H9 (cell line): ENCODE results near the gene CCL3. TPM values are rescaled to one million over a fixed set of nuclear protein-coding genes. Genes with fewer than 3 reads are reported as not detected.
"Not testable (repeated sequence)": the region's sequence is repeated elsewhere in the genome, so short reads cannot be mapped to it uniquely, and the experiment has no call there.

Experiments used
- DNase-seq: peaks from one replicate; pipeline ENCODE4 v3.0.0-alpha.2; 2017
- H2AFZ ChIP-seq: one replicate; pipeline ENCODE4 v1.6.1; 2013; ENCODE audit warnings: mild to moderate bottlenecking, low read length, control low read depth, moderate library complexity
- H2AK5ac ChIP-seq: 2 replicates; pipeline ENCODE4 v1.6.1; 2013; ENCODE audit warnings: low read length, control low read depth, mixed read lengths; ENCODE audit not compliant: insufficient read length
- H2BK120ac ChIP-seq: one replicate; pipeline ENCODE4 v1.6.1; 2013; ENCODE audit warnings: low read depth, mild to moderate bottlenecking, low read length, control low read depth, inconsistent platforms; ENCODE audit not compliant: poor library complexity, severe bottlenecking
- H2BK12ac ChIP-seq: 2 replicates; pipeline ENCODE4 v1.6.1; 2013; ENCODE audit warnings: low read length, control low read depth, mixed read lengths, low read depth; ENCODE audit not compliant: insufficient read length
- H2BK15ac ChIP-seq: 2 replicates; pipeline ENCODE4 v1.6.1; 2013; ENCODE audit warnings: low read depth, low read length, control low read depth
- H2BK20ac ChIP-seq: one replicate; pipeline ENCODE4 v1.6.1; 2013; ENCODE audit warnings: low read depth, mild to moderate bottlenecking, low read length, control low read depth, inconsistent platforms; ENCODE audit not compliant: poor library complexity, severe bottlenecking
- H2BK5ac ChIP-seq: 2 replicates; pipeline ENCODE4 v1.6.1; 2013; ENCODE audit warnings: low read length, control low read depth, mixed read lengths; ENCODE audit not compliant: insufficient read length
- H3K14ac ChIP-seq: 2 replicates; pipeline ENCODE4 v1.6.1; 2013; ENCODE audit warnings: low read length, control low read depth; ENCODE audit not compliant: insufficient read depth
- H3K18ac ChIP-seq: 2 replicates; pipeline ENCODE4 v1.6.1; 2013; ENCODE audit warnings: low read depth, mild to moderate bottlenecking, mixed read lengths, low read length, control low read depth; ENCODE audit not compliant: insufficient read length
- H3K23ac ChIP-seq: 2 replicates; pipeline ENCODE4 v1.6.1; 2013; ENCODE audit warnings: low read length, control low read depth, mixed read lengths, low read depth; ENCODE audit not compliant: insufficient read length
- H3K23me2 ChIP-seq: 2 replicates; pipeline ENCODE4 v1.6.1; 2013; ENCODE audit warnings: low read depth, mild to moderate bottlenecking, mixed read lengths, low read length, control low read depth; ENCODE audit not compliant: insufficient read length, poor library complexity, severe bottlenecking
- H3K27ac ChIP-seq: 2 replicates; pipeline ENCODE4 v1.5.1; 2013; ENCODE audit warnings: low read length, control low read depth, mixed read lengths, low read depth; ENCODE audit not compliant: insufficient read length
- H3K27me3 ChIP-seq: 2 replicates; pipeline ENCODE4 v1.6.1; 2013; ENCODE audit warnings: low read length, control low read depth, inconsistent platforms; ENCODE audit not compliant: insufficient read depth
- H3K4ac ChIP-seq: 2 replicates; pipeline ENCODE4 v1.6.1; 2013; ENCODE audit warnings: low read depth, mild to moderate bottlenecking, control low read depth, inconsistent platforms, low read length, moderate library complexity
- H3K4me1 ChIP-seq: 2 replicates; pipeline ENCODE4 v1.6.1; 2013; ENCODE audit warnings: low read length, control low read depth, inconsistent platforms; ENCODE audit not compliant: insufficient read depth
- H3K4me2 ChIP-seq: 2 replicates; pipeline ENCODE4 v1.6.1; 2013; ENCODE audit warnings: low read length, control low read depth, mixed read lengths; ENCODE audit not compliant: insufficient read length, insufficient read depth
- H3K56ac ChIP-seq: 2 replicates; pipeline ENCODE4 v1.6.1; 2013; ENCODE audit warnings: low read depth, mild to moderate bottlenecking, mixed read lengths, low read length, control low read depth; ENCODE audit not compliant: insufficient read length
- H3K79me1 ChIP-seq: 2 replicates; pipeline ENCODE4 v1.6.1; 2013; ENCODE audit warnings: low read depth, mild to moderate bottlenecking, moderate library complexity, low read length, control low read depth, inconsistent platforms; ENCODE audit not compliant: insufficient read depth, poor library complexity, severe bottlenecking
- H3K79me2 ChIP-seq: 2 replicates; pipeline ENCODE4 v1.6.1; 2013; ENCODE audit warnings: low read length, control low read depth, inconsistent platforms; ENCODE audit not compliant: insufficient read depth
- H3K9ac ChIP-seq: 2 replicates; pipeline ENCODE4 v1.6.1; 2013; ENCODE audit warnings: low read length, control low read depth, mixed read lengths; ENCODE audit not compliant: insufficient read length; ENCODE audit errors: extremely low read depth
- H3K9me3 ChIP-seq: one replicate; pipeline ENCODE4 v1.6.1; 2013; ENCODE audit warnings: low read depth, low read length, inconsistent platforms; ENCODE audit not compliant: control insufficient read depth
- H3T11ph ChIP-seq: one replicate; pipeline ENCODE4 v1.6.1; 2013; ENCODE audit warnings: mild to moderate bottlenecking, low read length, control low read depth, inconsistent platforms
- H4K20me1 ChIP-seq: one replicate; pipeline ENCODE4 v1.6.1; 2013; ENCODE audit not compliant: control insufficient read depth, insufficient read length, insufficient read depth
- H4K5ac ChIP-seq: 2 replicates; pipeline ENCODE4 v1.6.1; 2013; ENCODE audit warnings: low read depth, mild to moderate bottlenecking, mixed read lengths, low read length, control low read depth; ENCODE audit not compliant: insufficient read length
- H4K8ac ChIP-seq: replicated peaks from 2 replicates; pipeline ENCODE4 v1.6.1; 2013; ENCODE audit warnings: low read length, control low read depth, mixed read lengths, low read depth; ENCODE audit not compliant: insufficient read length
- H4K91ac ChIP-seq: 2 replicates; pipeline ENCODE4 v1.6.1; 2013; ENCODE audit warnings: low read depth, mild to moderate bottlenecking, moderate library complexity, mixed read lengths, low read length, control low read depth; ENCODE audit not compliant: insufficient read length
- H3K27ac Mint-ChIP-seq, 3 experiments: 2 replicates in 2 of 3; 3 replicates in 1 of 3; pipeline ENCODE4 v1.8.0; 2020 to 2021; ENCODE audit warnings: mixed read lengths in 3 of 3, mild to moderate bottlenecking in 1 of 3, moderate library complexity in 1 of 3
- H3K27me3 Mint-ChIP-seq: 2 replicates; pipeline ENCODE4 v1.8.0; 2021; ENCODE audit warnings: low read depth, mild to moderate bottlenecking, moderate library complexity, mixed read lengths
- H3K36me3 Mint-ChIP-seq, 3 experiments: 2 replicates in 2 of 3; 3 replicates in 1 of 3; pipeline ENCODE4 v1.8.0; 2020 to 2021; ENCODE audit warnings: low read depth in 3 of 3, mixed read lengths in 3 of 3; ENCODE audit not compliant: insufficient read depth in 1 of 3
- H3K4me1 Mint-ChIP-seq, 2 experiments: 2 replicates each; pipeline ENCODE4 v1.8.0; 2020; ENCODE audit warnings: mixed read lengths in 2 of 2
- H3K4me3 Mint-ChIP-seq, 2 experiments: 2 replicates in 1 of 2; 3 replicates in 1 of 2; pipeline ENCODE4 v1.8.0; 2020 to 2021; ENCODE audit warnings: mild to moderate bottlenecking in 2 of 2, mixed read lengths in 2 of 2, moderate library complexity in 1 of 2
- H3K9me3 Mint-ChIP-seq, 2 experiments: 2 replicates in 1 of 2; 3 replicates in 1 of 2; pipeline ENCODE4 v1.8.0; 2020; ENCODE audit warnings: mild to moderate bottlenecking in 2 of 2, mixed read lengths in 2 of 2, moderate library complexity in 1 of 2
- WGBS: extraction: QIAGEN DNeasy Blood & Tissue Kit; methylation state at CpG from one replicate; pipeline ENCODE4 v1.1.7; 2013; ENCODE audit warnings: missing lambda C conversion rate, low lambda C conversion rate, mixed read lengths; ENCODE audit not compliant: insufficient read length; ENCODE audit errors: extremely low coverage; 5-methylcytosine and 5-hydroxymethylcytosine counted together
- total RNA-seq: library from RNA; stranded (reverse); gene quantifications from 2 replicates; pipeline ENCODE4 v1.2.1, GENCODE V29; 2021
- TF ChIP-seq, protein P1 (sequence below): fragments of 200-600 bp; sonication (generic); conservative IDR thresholded peaks from 3 replicates; pipeline ENCODE4 v1.8.0; 2021; ENCODE audit warnings: antibody characterized with exemption, mild to moderate bottlenecking

CCL3 gene
- total RNA-seq, 1 experiment from 2014 or later: not detected

DNA sequence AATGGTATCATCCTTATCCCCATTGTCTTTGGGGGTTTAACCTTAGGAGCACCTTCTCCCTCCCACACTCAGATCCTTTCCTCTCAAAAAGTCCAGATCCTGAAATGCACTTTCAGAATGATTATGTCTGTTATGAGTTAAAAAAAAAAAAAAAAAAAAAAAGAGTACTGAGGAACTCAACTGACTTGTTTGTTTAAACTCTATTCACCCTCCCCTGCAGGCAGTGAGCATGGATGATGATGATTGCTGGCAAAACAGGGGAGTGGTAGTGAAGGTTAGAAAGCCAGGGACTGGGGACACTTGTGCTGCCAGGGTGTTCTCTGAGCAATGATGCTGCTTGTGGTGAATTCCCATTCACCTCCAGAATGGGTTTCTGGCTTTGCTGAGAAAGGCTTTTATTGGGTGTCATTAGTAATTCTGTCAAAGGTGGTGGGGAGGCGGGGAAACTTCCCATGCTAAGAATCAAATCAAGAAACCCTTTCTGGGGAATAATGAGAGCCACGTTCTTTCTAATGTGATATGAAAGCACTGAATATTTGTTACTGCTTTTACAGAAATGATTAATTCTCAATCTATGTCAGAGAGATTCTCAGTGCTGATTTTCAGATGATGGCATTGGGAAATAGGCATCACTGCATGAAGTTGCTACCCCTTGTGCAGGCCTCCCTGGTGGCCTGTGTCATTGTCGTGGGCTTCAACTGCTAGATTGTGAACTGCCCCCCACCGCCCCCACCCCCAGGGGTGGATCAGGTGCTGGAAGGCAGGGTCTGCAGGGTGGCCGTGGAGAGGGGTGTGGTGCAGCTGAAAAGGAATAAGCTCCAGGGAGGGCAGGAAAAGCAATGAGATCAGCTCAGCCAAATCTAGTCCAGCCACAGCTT, 27.8 kb upstream of the CCL3 start:
- Mint-ChIP-seq H3K36me3 (peaks cover under 1 to 12% (median 3%) of the 10 kb centered on the region in 3 experiments), H3K27ac (no peak overlapping the region), H3K9me3 (peaks cover 8% of the 10 kb centered on the region in 2 experiments), H3K4me1 (peaks cover 13 to 17% of the 10 kb centered on the region in 2 experiments), H3K4me3 (no peak overlapping the region), H3K27me3 (peaks cover under 1% of the 10 kb centered on the region; the same call in 1 of the 2 replicates)
- Histone ChIP-seq H3K27ac (no peak overlapping the region), H4K20me1 (no peaks in the 10 kb centered on the region), H3K4me2 (no peak overlapping the region), H4K91ac (no peak overlapping the region), H2BK5ac (no peak overlapping the region), H2AFZ (no peak overlapping the region), H3K9ac (no peak overlapping the region), H3K79me1 (no peaks in the 10 kb centered on the region), H3K18ac (no peak overlapping the region), H3K4me1 (no peaks in the 10 kb centered on the region), H3K79me2 (no peaks in the 10 kb centered on the region), H4K5ac (no peak overlapping the region), H3K23me2 (no peaks in the 10 kb centered on the region), H2BK120ac (no peak overlapping the region), H3K14ac (no peak overlapping the region), H2BK20ac (no peak overlapping the region), H3K9me3 (no peaks in the 10 kb centered on the region), H2AK5ac (no peak overlapping the region), H4K8ac (no peak overlapping the region), H3K27me3 (no peaks in the 10 kb centered on the region), H2BK15ac (no peak overlapping the region), H3K23ac (no peak overlapping the region), H2BK12ac (no peak overlapping the region), H3K56ac (no peak overlapping the region), H3T11ph (no peak overlapping the region), H3K4ac (no peak overlapping the region)
- no CpG with 5 or more reads among the region's 5 CpGs for WGBS
- TF ChIP-seq, protein P1, sequence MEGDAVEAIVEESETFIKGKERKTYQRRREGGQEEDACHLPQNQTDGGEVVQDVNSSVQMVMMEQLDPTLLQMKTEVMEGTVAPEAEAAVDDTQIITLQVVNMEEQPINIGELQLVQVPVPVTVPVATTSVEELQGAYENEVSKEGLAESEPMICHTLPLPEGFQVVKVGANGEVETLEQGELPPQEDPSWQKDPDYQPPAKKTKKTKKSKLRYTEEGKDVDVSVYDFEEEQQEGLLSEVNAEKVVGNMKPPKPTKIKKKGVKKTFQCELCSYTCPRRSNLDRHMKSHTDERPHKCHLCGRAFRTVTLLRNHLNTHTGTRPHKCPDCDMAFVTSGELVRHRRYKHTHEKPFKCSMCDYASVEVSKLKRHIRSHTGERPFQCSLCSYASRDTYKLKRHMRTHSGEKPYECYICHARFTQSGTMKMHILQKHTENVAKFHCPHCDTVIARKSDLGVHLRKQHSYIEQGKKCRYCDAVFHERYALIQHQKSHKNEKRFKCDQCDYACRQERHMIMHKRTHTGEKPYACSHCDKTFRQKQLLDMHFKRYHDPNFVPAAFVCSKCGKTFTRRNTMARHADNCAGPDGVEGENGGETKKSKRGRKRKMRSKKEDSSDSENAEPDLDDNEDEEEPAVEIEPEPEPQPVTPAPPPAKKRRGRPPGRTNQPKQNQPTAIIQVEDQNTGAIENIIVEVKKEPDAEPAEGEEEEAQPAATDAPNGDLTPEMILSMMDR: no peak
- DNase-seq: no peak

DNA sequence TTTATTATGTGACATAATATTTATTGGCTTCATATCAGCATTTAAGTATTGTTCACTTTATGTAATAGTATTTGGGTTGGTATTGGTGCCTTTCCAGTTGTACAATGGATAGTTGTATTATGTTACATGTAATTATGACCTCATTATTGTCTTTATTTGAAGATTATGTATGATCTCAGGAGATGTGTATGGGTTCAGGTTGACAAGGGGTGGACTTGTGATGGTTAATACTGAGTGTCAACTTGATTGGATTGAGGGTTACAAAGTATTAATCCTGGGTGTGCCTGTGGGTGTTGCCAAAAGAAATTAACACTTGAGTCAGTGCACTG, 25.7 kb upstream of the CCL3 start:
- not testable (repeated sequence) for H3K9ac ChIP-seq

More for the DNA sequence above, 25.7 kb upstream of the CCL3 start:
- not testable (repeated sequence) for H2AFZ ChIP-seq, H4K8ac ChIP-seq, H2BK20ac ChIP-seq, H2BK120ac ChIP-seq, H3K4me3 Mint-ChIP-seq, H3K27me3 ChIP-seq, H3K4me1 ChIP-seq, H3K14ac ChIP-seq, H4K5ac ChIP-seq, DNase-seq, H3K56ac ChIP-seq, H3K79me2 ChIP-seq, H3K9me3 ChIP-seq, H3K27ac Mint-ChIP-seq, H4K20me1 ChIP-seq, H3K27me3 Mint-ChIP-seq, H3K23me2 ChIP-seq, H3K18ac ChIP-seq, H2AK5ac ChIP-seq, H2BK15ac ChIP-seq, H2BK5ac ChIP-seq, H3K4ac ChIP-seq, H3K4me2 ChIP-seq, H4K91ac ChIP-seq, H3K27ac ChIP-seq, H3K79me1 ChIP-seq, H3K23ac ChIP-seq, H2BK12ac ChIP-seq, H3T11ph ChIP-seq
- H3K9me3 Mint-ChIP-seq: peaks cover 11 to 22% of the 10 kb centered on the region in 2 experiments
- H3K4me1 Mint-ChIP-seq: peaks cover 23% of the 10 kb centered on the region in 2 experiments
- H3K36me3 Mint-ChIP-seq: peaks cover 5 to 22% (median 7%) of the 10 kb centered on the region in 3 experiments
